ENCODE data around the gene ANKFY1. TPM values are rescaled to one million over a fixed set of nuclear protein-coding genes. Genes with fewer than 3 reads are reported as not detected.
"Not testable (repeated sequence)": the region's sequence is repeated elsewhere in the genome, so short reads cannot be mapped to it uniquely, and the experiment has no call there.

The ANKFY1 gene
- total and polyA plus RNA-seq, 2 experiments from 2014 or later: 18.6 to 32.8 TPM

DNA sequence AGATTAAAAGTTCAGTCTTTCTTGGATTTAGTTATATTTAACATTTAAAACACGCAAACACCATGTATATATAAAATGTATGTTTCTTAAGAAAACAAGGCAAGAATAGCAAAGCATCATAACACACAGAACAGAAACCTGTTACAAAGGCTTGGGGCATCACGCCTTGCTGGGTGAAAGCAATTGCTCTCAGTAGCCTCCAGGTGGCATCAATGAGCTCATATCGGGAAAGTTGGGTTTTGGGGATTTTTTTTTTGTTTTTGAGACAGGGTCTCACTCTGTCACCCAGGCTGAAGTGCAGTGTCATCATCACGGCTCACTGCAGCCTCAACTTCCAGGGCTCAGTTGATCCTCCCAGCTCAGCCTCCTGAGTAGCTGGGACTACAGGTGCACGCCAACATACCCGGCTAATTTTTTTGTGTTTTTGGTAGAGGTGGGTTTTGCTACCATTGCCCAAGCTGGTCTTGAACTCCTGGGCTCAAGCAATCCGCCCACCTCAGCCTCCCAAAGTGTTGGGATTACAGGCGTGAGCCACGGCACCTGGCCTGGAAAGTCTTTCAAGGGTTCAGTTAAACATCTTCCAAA, 63.9 kb downstream of the ANKFY1 start:
- H3K4me2 ChIP-seq: no peak overlapping the region
- H3K9me2 ChIP-seq (replicated peaks; ENCODE audit: insufficient read depth): no peaks in the 10 kb centered on the region
- H4K20me1 ChIP-seq (ENCODE audit: insufficient read depth, poor library complexity, severe bottlenecking): no peaks in the 10 kb centered on the region
- H3K27me3 ChIP-seq: no peaks in the 10 kb centered on the region
- H3K4me1 ChIP-seq (ENCODE audit: insufficient read depth): no peaks in the 10 kb centered on the region
- no peak overlapping the region for H3K4me3 ChIP-seq
- no peak overlapping the region for H3K27ac ChIP-seq
- H3K9me3 ChIP-seq (ENCODE audit: low read depth): no peaks in the 10 kb centered on the region
- no peak overlapping the region for H2AFZ ChIP-seq
- 64% methylated on average over 9 of the region's 9 CpGs for WGBS (ENCODE audit: low lambda C conversion rate, missing lambda C conversion rate)
- TF ChIP-seq, protein P1, sequence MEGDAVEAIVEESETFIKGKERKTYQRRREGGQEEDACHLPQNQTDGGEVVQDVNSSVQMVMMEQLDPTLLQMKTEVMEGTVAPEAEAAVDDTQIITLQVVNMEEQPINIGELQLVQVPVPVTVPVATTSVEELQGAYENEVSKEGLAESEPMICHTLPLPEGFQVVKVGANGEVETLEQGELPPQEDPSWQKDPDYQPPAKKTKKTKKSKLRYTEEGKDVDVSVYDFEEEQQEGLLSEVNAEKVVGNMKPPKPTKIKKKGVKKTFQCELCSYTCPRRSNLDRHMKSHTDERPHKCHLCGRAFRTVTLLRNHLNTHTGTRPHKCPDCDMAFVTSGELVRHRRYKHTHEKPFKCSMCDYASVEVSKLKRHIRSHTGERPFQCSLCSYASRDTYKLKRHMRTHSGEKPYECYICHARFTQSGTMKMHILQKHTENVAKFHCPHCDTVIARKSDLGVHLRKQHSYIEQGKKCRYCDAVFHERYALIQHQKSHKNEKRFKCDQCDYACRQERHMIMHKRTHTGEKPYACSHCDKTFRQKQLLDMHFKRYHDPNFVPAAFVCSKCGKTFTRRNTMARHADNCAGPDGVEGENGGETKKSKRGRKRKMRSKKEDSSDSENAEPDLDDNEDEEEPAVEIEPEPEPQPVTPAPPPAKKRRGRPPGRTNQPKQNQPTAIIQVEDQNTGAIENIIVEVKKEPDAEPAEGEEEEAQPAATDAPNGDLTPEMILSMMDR (IDR thresholded peaks at IDR 0.05; ENCODE audit: poor library complexity): peak; percentile 66
- TF ChIP-seq EZH2phosphoT487 (IDR thresholded peaks at IDR 0.05; ENCODE audit: low read depth, severe bottlenecking, unreplicated experiment) (no peak), EZH2 (IDR thresholded peaks at IDR 0.05; ENCODE audit: borderline replicate concordance) (no peak)
- H3K36me3 ChIP-seq (replicated peaks; ENCODE audit: insufficient read depth, low read depth): no peaks in the 10 kb centered on the region
- no peaks in the 10 kb centered on the region for H3K79me2 ChIP-seq
- peak; percentile 69 for DNase-seq (ENCODE audit: low spot score)

DNA sequence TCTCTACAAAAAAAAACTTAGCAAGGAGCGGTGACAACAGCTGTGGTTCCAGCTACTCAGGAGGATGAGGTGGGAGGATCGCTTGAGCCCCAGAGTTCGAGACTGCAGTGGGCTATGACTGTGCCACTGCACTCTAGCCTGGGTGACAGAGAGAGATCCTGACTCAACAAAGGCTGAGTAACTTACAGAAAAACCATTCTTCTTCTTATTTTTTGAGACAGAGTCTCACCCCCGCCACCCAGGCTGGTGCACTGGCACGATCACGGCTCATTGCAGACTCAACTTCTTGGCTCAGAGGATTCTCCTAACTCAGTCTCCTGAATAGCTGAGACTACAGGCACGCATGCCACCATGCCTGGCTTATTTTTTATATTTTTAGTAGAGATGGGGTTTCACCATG, 64.8 kb downstream of the ANKFY1 start:
- Histone ChIP-seq H3K4me1 (ENCODE audit: insufficient read depth) (no peaks in the 10 kb centered on the region), H4K20me1 (ENCODE audit: insufficient read depth, poor library complexity, severe bottlenecking) (no peaks in the 10 kb centered on the region), H3K79me2 (no peaks in the 10 kb centered on the region), H2AFZ (no peak overlapping the region), H3K9me3 (ENCODE audit: low read depth) (no peaks in the 10 kb centered on the region), H3K27me3 (no peaks in the 10 kb centered on the region), H3K4me2 (no peak overlapping the region), H3K4me3 (no peak overlapping the region), H3K27ac (no peak overlapping the region), H3K9me2 (replicated peaks; ENCODE audit: insufficient read depth) (no peaks in the 10 kb centered on the region), H3K36me3 (replicated peaks; ENCODE audit: insufficient read depth, low read depth) (no peaks in the 10 kb centered on the region)
- TF ChIP-seq, protein P1 (IDR thresholded peaks at IDR 0.05; ENCODE audit: poor library complexity): no peak
- TF ChIP-seq EZH2phosphoT487 (IDR thresholded peaks at IDR 0.05; ENCODE audit: low read depth, severe bottlenecking, unreplicated experiment): no peak
- TF ChIP-seq EZH2 (IDR thresholded peaks at IDR 0.05; ENCODE audit: borderline replicate concordance): no peak
- WGBS (ENCODE audit: low lambda C conversion rate, missing lambda C conversion rate): 83% methylated on average over 7 of the region's 7 CpGs
- DNase-seq (ENCODE audit: low spot score): no peak

DNA sequence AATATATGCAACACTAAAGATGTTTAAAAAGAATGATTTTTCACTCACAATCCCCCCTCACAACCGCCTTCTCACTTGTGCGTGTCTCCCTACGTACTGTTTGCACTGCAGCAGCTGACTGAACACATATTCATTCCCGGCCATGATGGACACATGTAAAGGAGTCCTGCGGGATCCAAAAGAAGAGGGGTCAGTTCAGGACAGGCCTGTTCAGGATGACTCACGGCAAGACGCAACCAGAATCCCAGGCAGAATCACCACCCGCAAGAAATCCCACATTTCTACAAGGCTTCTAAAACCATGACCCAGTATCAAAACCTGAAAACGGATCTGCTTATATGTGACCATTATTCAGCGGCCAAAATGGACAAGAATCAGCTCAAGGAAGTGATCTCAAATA, 68.5 kb downstream of the ANKFY1 start:
- Histone ChIP-seq H3K79me2 (no peaks in the 10 kb centered on the region), H3K27me3 (no peaks in the 10 kb centered on the region), H3K9me2 (replicated peaks; ENCODE audit: insufficient read depth) (no peaks in the 10 kb centered on the region), H4K20me1 (ENCODE audit: insufficient read depth, poor library complexity, severe bottlenecking) (no peaks in the 10 kb centered on the region), H2AFZ (no peak overlapping the region), H3K4me1 (ENCODE audit: insufficient read depth) (no peaks in the 10 kb centered on the region), H3K36me3 (replicated peaks; ENCODE audit: insufficient read depth, low read depth) (no peaks in the 10 kb centered on the region), H3K27ac (no peak overlapping the region), H3K4me2 (no peak overlapping the region), H3K4me3 (no peak overlapping the region), H3K9me3 (ENCODE audit: low read depth) (no peaks in the 10 kb centered on the region)
- DNase-seq (ENCODE audit: low spot score): no peak
- TF ChIP-seq EZH2phosphoT487 (IDR thresholded peaks at IDR 0.05; ENCODE audit: low read depth, severe bottlenecking, unreplicated experiment): no peak
- WGBS (ENCODE audit: low lambda C conversion rate, missing lambda C conversion rate): 94% methylated on average over 10 of the region's 10 CpGs

DNA sequence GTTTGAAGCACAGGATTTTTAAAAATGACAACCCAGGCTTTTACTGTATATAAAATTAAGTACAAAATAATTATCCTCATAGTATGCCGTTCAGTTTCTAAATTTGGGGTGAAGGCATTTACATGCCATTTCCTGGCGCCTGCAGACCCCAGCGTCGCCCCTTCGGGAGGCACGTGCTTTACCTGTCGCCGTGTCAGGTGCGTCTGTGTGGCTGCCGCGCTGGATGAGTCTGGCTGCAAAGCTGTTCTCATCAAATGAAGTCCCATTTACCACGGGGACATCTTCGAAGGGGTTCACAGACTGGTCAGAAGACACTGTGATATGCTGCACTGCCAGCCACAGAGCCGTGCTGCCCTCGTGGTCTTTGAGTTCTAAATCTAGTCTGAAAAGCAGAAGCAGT, 69.0 kb downstream of the ANKFY1 start:
- no peaks in the 10 kb centered on the region for H3K4me1 ChIP-seq (ENCODE audit: insufficient read depth)
- no peaks in the 10 kb centered on the region for H3K27me3 ChIP-seq
- H3K4me3 ChIP-seq: no peak overlapping the region
- no peaks in the 10 kb centered on the region for H3K79me2 ChIP-seq
- no peaks in the 10 kb centered on the region for H3K36me3 ChIP-seq (replicated peaks; ENCODE audit: insufficient read depth, low read depth)
- no peak for DNase-seq (ENCODE audit: low spot score)
- H3K27ac ChIP-seq: no peak overlapping the region
- no peak overlapping the region for H3K4me2 ChIP-seq
- H3K9me3 ChIP-seq (ENCODE audit: low read depth): no peaks in the 10 kb centered on the region
- H2AFZ ChIP-seq: no peak overlapping the region
- H3K9me2 ChIP-seq (replicated peaks; ENCODE audit: insufficient read depth): no peaks in the 10 kb centered on the region
- TF ChIP-seq, protein P1 (IDR thresholded peaks at IDR 0.05; ENCODE audit: poor library complexity): no peak
- no peak for TF ChIP-seq EZH2 (IDR thresholded peaks at IDR 0.05; ENCODE audit: borderline replicate concordance)
- no peak for TF ChIP-seq EZH2phosphoT487 (IDR thresholded peaks at IDR 0.05; ENCODE audit: low read depth, severe bottlenecking, unreplicated experiment)
- WGBS (ENCODE audit: low lambda C conversion rate, missing lambda C conversion rate): 95% methylated on average over 15 of the region's 15 CpGs
- no peaks in the 10 kb centered on the region for H4K20me1 ChIP-seq (ENCODE audit: insufficient read depth, poor library complexity, severe bottlenecking)

DNA sequence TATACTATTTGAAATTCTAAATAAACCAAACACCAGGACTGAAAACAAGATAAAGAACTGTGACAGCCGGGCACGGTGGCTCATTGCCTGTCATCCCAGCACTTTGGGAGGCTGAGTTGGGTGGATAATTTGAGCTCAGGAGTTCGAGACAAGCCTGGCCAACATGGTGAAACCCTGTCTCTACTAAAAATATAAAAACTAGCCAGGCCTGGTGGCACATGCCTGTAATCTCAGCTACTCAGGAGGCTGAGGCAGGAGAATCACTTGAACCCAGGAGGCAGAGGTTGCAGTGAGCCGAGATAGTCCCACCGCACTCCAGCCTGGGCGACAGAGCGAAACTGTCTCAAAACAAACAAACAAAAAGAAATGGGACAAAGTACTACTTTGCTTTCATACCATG, 73.0 kb downstream of the ANKFY1 start:
- not testable (repeated sequence) for DNase-seq (ENCODE audit: low spot score); H3K79me2 ChIP-seq; H3K9me3 ChIP-seq (ENCODE audit: low read depth)

More for the DNA sequence above, 73.0 kb downstream of the ANKFY1 start:
- 94% methylated on average over 7 of the region's 7 CpGs for WGBS (ENCODE audit: low lambda C conversion rate, missing lambda C conversion rate)
- H2AFZ ChIP-seq; H3K36me3 ChIP-seq (replicated peaks; ENCODE audit: insufficient read depth, low read depth); H3K4me3 ChIP-seq; H3K4me2 ChIP-seq; H4K20me1 ChIP-seq (ENCODE audit: insufficient read depth, poor library complexity, severe bottlenecking); H3K27ac ChIP-seq; H3K27me3 ChIP-seq; H3K4me1 ChIP-seq (ENCODE audit: insufficient read depth); H3K9me2 ChIP-seq (replicated peaks; ENCODE audit: insufficient read depth): not testable (repeated sequence)

Measured in hepatocyte (in vitro differentiated cells).